NCI-H460 (cell line): ENCODE measurements around the gene OAS3. TPM values are rescaled to one million over a fixed set of nuclear protein-coding genes. Genes with fewer than 3 reads are reported as not detected.
"Not testable (repeated sequence)": the region's sequence is repeated elsewhere in the genome, so short reads cannot be mapped to it uniquely, and the experiment has no call there.

Source experiments
- DNase-seq: peaks from one replicate; pipeline ENCODE4 v3.0.0-alpha.2; 2016; ENCODE audit warnings: low read depth; ENCODE audit errors: extremely low read depth
- total RNA-seq: library from RNA; depleted of rRNA; stranded (reverse); fragments of >200 nt; shearing (Covaris generic); gene quantifications from 2 replicates; pipeline ENCODE4 v1.2.3, GENCODE V29; 2014

The OAS3 gene
- total RNA-seq, 1 experiment from 2014 or later: 12.8 TPM

DNA sequence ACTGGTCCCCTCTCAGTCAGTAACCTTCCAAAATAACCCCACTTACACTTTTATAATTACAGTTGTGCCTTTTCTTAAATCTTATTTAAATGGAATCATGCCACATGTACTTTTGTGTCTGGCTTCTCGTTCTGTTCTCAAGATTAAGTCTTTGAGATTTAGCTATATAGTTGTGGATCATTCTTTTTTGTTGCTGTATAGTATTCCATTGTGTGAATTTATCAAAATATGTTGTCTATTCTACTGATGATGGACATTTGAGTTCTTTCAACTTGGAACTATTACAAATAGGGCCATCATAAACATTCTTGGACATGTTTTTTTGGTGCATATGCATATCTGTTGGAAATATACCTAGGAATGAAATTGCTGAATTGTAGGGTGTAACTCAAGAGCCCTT, 9.0 kb downstream of the OAS3 start:
- no peak for DNase-seq

DNA sequence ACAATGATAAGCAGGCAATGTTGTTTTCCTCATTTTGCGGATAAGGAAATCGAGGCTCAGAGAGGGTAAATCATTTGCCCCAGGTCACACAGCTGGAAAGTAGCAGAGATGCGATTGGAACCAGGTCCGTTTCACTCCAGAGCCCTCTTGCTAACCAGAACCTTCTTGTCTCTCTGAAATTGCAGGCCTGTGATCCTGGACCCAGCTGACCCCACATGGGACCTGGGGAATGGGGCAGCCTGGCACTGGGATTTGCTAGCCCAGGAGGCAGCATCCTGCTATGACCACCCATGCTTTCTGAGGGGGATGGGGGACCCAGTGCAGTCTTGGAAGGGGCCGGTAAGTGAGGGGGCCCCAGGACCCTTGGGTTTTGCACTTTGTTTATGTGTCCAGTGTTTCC, 9.5 kb downstream of the OAS3 start:
- DNase-seq: no peak

DNA sequence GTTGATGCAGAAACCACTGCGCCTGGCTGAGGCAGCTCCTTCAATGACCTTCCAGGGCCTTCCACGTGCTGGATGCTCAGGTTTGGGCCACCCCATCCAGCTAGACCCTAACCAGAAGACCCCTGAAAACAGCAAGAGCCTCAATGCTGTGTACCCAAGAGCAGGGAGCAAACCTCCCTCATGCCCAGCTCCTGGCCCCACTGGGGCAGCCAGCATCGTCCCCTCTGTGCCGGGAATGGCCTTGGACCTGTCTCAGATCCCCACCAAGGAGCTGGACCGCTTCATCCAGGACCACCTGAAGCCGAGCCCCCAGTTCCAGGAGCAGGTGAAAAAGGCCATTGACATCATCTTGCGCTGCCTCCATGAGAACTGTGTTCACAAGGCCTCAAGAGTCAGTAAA, 10.5 kb downstream of the OAS3 start:
- DNase-seq: no peak

DNA sequence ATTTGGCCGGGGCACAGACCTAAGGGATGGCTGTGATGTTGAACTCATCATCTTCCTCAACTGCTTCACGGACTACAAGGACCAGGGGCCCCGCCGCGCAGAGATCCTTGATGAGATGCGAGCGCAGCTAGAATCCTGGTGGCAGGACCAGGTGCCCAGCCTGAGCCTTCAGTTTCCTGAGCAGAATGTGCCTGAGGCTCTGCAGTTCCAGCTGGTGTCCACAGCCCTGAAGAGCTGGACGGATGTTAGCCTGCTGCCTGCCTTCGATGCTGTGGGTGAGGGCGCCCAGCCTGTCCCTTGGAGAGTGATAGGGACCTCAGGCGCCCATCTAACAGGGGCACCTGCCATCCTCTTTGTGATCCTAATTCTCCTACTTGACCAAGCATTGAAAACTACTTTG, 12.4 kb downstream of the OAS3 start:
- no peak for DNase-seq

DNA sequence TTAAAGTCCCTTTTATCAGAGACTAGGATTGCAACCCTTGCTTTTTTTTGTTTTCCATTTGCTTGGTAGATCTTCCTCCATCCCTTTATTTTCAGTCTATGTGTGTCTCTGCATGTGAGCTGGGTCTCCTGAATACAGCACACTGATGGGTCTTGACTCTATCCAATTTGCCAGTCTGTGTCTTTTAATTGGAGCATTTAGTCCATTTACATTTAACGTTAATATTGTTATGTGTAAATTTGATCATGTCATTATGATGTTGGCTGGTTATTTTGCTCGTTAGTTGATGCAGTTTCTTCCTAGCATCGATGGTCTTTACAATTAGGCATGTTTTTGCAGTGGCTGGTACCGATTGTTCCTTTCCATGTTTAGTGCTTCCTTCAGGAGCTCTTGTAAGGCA, 18.9 kb downstream of the OAS3 start:
- not testable (repeated sequence) for DNase-seq

DNA sequence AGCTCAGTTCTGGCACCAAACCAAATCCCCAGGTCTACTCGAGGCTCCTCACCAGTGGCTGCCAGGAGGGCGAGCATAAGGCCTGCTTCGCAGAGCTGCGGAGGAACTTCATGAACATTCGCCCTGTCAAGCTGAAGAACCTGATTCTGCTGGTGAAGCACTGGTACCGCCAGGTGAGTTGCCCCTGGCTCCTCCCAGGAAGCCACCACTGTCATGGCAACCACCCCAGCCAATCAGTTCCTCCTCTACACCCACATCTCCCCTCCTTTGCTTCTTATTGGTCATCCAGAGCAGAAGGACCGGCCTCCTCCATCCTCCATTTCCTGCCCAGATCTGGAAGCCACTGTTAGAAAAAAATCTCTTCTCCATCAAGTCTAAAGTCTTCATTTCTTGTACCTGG, 22.8 kb downstream of the OAS3 start:
- DNase-seq: no peak

DNA sequence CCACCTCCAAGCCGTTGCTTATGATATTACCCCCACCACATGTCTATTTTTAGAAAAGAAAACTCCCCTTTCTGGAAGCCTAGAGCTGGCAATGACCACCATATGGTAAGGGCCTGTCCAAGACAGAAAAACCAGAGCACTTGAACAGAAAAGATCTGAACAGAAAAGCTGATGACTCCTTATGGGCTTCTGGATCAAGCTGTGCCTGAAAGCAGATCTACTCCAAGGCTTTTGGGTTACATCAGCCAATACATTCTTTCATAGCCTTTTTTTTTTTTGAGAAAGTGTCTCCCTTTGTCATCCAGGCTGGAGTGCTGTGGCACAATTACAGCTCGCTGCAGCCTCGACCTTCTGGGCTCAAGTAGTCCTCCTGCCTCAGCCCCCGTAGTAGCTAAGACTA, 23.3 kb downstream of the OAS3 start:
- DNase-seq: no peak

DNA sequence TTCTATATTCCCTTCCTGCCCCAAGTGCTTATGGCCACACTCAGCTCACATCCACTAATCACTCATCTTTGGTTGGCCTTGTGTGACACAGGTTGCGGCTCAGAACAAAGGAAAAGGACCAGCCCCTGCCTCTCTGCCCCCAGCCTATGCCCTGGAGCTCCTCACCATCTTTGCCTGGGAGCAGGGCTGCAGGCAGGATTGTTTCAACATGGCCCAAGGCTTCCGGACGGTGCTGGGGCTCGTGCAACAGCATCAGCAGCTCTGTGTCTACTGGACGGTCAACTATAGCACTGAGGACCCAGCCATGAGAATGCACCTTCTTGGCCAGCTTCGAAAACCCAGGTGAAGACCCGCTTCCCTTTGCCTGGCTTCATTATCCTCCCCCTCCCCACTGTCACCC, 24.3 kb downstream of the OAS3 start:
- DNase-seq: no peak

DNA sequence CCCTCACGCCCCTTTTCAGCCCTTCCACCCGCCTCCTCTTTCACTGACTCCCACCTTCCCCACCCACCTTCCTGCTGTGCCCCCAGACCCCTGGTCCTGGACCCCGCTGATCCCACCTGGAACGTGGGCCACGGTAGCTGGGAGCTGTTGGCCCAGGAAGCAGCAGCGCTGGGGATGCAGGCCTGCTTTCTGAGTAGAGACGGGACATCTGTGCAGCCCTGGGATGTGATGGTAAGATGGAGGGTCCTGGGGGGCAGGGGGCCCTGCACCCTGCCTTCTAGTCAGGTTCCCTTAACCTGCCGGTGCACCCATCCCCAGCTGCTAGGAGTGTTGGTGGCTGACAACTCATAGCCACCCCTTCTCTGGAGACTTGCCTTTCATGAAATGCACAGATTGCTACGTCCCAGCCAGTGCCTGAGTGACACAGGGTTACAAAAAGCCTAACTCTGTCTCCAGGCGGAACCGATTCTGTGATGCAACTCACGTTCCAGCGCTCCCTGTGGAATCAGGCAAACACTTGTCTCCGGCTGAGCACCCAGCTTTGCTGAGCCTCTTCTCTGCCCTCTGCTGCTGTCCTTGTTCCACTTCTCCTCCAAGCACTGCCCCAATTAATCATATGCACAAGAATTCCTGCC, 25.1 kb downstream of the OAS3 start:
- no peak for DNase-seq

DNA sequence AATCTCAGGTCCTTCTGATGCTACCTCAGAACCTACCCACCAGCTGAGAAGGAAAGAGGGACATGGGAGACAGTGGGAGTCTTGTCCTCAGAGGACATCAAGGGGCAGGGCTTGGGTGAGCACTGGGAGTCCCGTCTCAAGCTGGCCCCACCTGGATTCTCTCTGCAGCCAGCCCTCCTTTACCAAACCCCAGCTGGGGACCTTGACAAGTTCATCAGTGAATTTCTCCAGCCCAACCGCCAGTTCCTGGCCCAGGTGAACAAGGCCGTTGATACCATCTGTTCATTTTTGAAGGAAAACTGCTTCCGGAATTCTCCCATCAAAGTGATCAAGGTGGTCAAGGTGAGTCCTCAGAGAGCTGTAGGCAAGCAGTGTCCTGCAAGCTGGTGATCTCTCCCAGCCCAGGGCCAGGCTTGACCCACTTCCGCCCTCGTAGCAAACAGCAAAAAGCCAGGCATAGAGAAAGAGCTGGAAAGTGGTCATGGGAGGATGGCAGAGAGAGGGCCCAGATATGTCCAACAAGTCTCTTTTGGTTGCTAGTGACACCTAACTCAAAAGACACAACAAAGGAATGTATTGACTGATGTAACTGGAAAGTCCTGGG, 25.9 kb downstream of the OAS3 start:
- DNase-seq: no peak

DNA sequence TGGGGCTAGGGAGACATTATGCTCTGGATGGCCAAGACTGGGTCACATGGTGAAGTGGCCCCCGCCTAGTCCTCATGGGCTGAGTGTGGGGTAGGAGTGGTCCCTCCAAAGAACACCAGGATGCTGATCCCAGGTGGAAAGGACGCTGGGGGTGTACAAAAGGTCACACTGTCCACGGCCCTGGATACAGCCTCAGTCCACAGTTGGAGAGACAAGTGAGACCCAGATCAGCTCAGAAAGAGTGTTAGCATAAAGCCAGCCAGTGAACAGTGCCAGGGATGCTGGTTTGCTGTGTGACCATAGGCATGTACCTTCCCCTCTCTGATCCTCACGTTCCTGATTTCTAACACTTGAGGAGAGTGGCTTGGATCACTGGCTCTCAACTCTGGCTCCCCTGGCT, 26.6 kb downstream of the OAS3 start:
- no peak for DNase-seq

DNA sequence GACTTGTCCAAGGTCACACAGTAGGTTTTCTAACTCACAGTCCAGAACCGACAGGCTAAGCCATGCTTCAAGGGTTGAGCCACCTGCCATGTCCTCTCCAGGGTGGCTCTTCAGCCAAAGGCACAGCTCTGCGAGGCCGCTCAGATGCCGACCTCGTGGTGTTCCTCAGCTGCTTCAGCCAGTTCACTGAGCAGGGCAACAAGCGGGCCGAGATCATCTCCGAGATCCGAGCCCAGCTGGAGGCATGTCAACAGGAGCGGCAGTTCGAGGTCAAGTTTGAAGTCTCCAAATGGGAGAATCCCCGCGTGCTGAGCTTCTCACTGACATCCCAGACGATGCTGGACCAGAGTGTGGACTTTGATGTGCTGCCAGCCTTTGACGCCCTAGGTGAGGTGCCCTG, 27.4 kb downstream of the OAS3 start:
- DNase-seq: no peak

DNA sequence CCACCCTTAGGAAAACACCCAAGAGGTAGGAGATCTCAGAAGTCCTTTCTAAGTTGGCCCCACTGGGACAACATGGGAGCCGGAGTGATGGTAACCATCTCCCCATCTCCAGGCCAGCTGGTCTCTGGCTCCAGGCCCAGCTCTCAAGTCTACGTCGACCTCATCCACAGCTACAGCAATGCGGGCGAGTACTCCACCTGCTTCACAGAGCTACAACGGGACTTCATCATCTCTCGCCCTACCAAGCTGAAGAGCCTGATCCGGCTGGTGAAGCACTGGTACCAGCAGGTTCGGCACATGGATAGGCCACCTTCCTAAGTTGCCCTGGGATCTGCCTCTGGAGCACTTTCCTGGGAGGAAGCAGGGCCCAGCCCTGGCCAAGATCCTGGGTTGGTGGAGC, 29.0 kb downstream of the OAS3 start:
- DNase-seq: no peak

DNA sequence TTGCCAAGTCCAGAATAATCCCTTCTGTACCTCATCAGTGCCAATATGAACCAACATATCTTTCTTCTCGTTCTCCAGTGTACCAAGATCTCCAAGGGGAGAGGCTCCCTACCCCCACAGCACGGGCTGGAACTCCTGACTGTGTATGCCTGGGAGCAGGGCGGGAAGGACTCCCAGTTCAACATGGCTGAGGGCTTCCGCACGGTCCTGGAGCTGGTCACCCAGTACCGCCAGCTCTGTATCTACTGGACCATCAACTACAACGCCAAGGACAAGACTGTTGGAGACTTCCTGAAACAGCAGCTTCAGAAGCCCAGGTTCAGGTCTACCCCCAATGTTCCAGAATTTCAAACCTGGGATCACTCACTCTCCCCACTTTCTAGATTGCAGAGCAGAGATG, 29.6 kb downstream of the OAS3 start:
- no peak for DNase-seq

DNA sequence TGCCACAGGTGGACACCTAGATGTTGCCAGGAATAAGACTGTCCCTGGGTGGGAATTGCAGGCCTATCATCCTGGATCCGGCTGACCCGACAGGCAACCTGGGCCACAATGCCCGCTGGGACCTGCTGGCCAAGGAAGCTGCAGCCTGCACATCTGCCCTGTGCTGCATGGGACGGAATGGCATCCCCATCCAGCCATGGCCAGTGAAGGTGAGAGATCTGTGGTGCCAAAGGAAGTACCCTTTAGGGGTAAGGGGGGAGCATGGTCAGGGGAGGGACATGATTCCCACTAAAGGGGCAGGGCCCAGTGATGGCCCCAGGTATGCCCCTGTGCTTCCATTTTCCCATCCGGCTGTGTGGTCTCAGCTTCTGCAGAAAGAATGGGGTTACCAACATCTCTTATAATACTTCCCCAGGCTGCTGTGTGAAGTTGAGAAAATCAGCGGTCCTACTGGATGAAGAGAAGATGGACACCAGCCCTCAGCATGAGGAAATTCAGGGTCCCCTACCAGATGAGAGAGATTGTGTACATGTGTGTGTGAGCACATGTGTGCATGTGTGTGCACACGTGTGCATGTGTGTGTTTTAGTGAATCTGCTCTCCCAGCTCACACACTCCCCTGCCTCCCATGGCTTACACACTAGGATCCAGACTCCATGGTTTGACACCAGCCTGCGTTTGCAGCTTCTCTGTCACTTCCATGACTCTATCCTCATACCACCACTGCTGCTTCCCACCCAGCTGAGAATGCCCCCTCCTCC, 31.5 kb downstream of the OAS3 start:
- DNase-seq: no peak

DNA sequence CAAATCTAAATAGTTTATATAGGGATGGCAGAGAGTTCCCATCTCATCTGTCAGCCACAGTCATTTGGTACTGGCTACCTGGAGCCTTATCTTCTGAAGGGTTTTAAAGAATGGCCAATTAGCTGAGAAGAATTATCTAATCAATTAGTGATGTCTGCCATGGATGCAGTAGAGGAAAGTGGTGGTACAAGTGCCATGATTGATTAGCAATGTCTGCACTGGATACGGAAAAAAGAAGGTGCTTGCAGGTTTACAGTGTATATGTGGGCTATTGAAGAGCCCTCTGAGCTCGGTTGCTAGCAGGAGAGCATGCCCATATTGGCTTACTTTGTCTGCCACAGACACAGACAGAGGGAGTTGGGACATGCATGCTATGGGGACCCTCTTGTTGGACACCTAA, 32.1 kb downstream of the OAS3 start:
- DNase-seq: no peak

DNA sequence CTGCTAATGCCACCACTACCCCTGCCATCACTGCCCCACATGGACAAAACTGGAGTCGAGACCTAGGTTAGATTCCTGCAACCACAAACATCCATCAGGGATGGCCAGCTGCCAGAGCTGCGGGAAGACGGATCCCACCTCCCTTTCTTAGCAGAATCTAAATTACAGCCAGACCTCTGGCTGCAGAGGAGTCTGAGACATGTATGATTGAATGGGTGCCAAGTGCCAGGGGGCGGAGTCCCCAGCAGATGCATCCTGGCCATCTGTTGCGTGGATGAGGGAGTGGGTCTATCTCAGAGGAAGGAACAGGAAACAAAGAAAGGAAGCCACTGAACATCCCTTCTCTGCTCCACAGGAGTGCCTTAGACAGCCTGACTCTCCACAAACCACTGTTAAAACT, 33.0 kb downstream of the OAS3 start:
- no peak for DNase-seq

DNA sequence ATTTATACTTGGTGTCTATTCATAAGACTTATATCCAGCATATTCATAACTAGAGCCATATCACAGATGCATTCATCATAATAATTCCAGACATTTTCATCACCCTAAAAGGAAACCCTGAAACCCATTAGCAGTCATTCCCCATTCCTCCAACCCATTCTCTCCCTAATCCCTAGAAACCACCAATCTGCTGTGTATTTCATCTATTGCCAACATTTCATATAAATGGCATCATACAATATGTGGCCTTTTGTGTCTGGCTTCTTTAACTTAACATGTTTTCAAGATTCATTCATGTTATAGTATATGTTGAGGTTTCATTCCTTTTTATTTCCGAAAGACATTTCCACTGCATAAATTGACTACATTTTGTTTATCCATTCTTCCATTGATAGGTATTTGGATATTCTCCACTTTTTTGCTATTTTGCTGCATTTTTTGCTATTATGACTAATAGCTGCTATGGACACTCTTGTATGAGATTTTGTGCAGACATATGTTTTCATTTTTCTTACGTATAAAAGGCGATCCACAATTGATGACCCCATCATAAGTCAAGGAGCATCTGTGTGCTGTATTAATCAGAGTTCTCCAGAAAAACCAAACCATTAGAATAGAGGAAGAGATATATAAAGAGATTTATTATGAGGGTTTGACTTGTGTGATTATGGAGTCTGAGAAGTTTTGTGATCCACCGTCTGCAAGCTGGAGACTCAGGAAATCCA, 34.9 kb downstream of the OAS3 start:
- no peak for DNase-seq

DNA sequence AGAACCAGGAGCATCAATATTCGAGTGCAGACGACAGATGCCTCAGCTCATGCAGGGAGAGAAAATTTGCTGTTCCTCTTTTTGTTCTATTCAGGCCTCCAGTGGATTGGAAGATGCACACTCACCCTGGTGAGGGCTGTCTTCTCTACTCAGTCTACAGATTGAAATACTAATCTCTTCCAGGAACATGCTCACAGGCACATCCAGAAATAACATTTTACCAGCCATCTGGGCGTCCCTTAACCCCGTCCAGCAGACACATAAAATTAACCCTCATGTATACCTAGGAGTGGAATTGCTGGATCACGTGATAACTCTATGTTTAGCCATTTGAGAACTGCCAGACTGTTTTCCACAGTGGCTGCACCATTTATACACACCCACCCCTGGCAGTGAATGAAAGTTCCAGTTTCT, 35.6 kb downstream of the OAS3 start:
- DNase-seq: no peak

DNA sequence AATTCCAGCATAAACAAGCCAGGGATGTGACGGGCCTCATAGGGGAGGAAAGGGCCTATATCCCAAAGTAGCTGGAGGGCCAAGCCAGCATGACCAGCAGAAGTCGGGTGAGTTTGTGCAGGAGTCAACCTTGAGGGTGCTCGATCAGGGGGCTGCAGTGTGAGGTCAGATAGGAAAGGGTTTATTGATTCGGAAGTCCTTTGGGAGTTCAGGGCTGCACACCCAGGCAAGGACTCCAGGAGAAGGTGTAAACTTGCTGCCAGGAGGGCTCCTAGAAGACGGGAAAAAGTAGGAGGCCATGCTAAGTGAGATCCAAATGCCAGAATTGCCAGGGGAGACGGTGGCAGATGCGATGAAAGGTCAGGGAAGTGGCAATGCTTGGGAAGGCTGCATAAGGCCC, 36.6 kb downstream of the OAS3 start:
- no peak for DNase-seq

DNA sequence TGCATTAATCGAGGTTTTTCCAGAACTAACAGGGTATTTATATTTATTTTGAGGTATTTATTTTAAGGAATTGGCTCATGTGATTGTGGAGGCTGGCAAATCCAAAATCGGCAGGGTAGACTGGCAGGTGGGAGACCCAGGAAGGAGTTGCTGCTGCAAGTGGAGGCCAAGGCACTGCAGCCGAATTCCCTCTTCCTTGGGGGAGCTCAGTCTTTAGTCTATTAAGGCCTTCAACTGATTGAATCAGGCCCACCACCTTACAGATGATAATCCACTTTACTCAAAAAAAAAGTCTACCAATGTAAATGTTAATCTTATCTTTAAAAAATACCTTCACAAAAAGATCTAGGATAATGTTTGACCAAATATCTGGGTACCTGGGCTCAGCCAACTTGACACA, 38.9 kb downstream of the OAS3 start:
- no peak for DNase-seq

DNA sequence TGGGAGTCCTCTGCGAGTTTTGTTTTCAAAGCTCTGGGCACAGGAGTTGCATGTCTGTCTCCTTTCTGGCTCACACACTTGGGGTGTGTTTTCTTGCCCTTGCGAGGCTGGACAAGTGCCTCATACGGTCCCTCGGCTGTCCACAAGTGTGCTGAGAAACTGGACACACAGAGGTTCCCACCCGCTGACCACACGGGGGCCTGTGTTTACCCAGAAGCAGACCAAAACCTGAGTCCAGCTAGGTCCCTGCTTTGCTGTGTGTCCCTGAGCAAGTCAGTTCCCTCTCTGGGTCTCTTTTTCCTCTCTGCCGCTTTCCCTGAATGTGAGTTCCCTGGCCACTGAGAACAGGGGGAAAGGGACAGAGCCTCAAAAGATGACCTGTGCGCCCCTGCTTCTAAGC, 39.4 kb downstream of the OAS3 start:
- DNase-seq: no peak
